GM12874 (cell line): ENCODE data around the gene GZMM.
A peak's percentile ranks its signal among the peaks of the same experiment; 100 is the strongest.

Experiments
- CTCF ChIP-seq: IDR thresholded peaks from 2 replicates; pipeline ENCODE4 v1.5.1; 2011; ENCODE audit warnings: low read depth, mild to moderate bottlenecking, control low read depth, low read length, moderate library complexity; ENCODE audit not compliant: insufficient read depth

Gene GZMM

DNA sequence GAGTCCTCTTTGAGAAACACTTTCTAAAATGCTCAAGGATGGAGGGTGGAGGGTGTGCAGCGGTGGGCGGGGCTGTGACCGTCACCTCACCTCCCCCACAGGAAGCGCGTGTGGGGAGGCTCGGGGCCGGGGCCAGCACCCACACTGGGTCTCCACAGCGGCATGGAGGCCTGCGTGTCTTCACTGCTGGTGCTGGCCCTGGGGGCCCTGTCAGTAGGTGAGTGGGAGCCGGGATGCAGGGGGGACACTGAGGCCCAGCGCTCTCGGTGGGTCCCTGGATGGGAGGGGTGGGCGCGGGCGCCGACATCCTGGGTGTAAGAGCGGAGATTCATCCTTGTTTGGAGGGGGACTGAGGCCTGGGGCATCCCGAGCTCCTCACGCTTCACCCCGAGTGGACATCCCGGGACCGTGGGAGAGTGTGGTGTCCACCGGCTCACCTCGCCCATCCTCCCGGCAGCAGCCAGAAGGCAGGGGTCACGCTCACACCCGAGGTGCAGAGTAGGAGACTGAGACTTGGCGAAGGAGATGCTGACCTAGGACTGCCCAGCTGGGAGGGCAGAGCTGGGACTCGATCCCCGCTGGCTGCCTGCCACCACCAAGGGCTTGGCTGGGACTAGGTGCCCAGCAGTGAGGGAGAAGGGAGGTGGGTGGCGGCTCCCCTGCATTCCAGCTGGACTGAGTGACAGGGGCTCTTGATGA, at the start of gene GZMM:
GZMM (plus strand) TSS at position 144 of the 699 bp plus-strand sequence; CDS start at position 163, 19 bp downstream.
- TF ChIP-seq CTCF = no peak

- no peak for TF ChIP-seq CTCF
Observed at GRCh38 chr19:494171-495080, 49.4 kb upstream of the GZMM start.

- TF ChIP-seq CTCF = no peak
Observed at GRCh38 chr19:495081-495401, 48.8 kb upstream of the GZMM start.

DNA sequence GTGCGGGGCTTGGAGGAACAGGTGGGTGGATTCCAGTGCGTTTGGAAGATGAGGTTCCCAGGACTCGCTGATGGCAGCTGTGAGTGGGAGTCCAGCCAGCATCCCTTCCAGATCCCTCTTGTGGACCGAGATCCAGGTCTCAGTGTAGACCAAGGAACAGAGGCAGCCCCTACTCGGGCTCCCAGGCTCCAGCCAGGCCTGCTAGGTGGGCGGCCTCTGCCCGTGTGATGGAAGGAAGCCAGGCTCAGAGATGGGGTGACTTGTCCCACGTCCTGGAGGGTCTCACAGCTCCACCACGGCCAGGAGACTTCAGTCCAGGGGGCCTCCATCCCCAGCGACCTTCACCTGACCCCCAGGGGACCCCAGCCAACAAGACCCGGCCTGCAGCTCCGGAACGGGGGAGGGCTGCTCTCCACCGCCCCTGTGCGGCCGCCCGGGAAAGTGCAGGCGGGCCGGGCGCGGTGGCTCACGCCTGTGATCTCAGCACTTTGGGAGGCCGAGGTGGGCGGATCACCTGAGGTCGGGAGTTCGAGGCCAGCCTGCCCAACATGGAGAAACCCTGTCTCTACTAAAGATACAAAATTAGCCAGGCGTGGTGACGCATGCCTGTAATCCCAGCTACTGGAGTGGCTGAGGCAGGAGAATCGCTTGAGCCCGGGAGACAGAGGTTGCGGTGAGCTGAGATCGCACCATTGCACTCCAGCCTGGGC, 48.3 kb upstream of the GZMM start:
- peak; percentile 85 for TF ChIP-seq CTCF

DNA sequence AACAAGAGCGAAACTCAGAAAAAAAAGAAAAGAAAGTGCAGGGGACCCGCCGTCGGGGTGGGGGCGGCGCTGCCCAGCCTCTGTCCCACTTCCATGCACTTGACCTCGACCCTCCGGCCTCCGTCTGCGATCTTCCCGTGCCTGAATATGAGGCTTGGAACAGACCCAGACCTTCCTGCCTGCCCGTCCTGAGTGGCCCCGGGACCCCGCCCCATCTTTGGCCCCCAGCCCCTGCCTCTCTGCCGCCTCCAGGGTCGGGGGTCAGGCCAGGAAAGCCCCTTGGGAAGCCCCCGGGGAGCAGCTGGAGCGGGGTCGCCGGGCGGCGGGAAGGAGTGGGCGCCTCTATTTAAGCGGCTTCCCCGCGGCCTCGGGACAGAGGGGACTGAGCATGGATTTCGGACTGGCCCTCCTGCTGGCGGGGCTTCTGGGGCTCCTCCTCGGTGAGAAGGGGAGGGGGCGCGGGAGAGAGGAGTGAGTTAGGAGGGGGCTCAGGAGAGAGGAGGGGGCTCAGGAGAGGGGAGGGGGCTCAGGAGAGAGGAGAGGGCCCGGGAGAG, 47.7 kb upstream of the GZMM start, which contains the start of gene MADCAM1:
MADCAM1 (plus strand) TSS at position 375 of the 554 bp plus-strand sequence; CDS start at position 389, 14 bp downstream.
- no peak for TF ChIP-seq CTCF

GRCh38 chr19:496986-497385, 46.9 kb upstream of the GZMM start:
- TF ChIP-seq CTCF = no peak

DNA sequence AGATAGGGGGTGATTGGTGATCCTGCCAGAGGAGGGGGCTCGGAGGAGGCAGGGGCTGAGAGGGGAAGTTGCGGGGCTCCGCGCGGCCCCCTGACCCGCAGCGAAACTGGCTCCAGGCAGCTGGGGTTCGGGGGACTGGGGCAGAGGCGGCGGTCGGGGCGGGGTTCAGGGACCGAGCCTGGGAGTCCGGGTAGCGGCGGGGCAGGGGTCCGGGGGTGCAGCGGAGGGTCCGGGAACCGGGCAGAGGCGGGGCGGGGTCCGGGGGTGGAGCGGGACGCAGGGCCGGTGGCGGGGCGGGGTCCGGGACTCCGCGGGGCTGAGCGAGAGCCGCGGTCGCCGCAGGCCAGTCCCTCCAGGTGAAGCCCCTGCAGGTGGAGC, 46.4 kb upstream of the GZMM start:
- TF ChIP-seq CTCF = no peak
